ENCODE measurements around the gene ST3GAL3.

ST3GAL3 gene

GRCh38 chr1:43946236-43947060 lies 239.1 kb downstream of the ST3GAL3 start, which contains the start of gene IPO13:
Gene IPO13, plus strand, starts transcription at chr1:43946950. Its CDS starts 651 bp downstream, at chr1:43947601.
- H3K18ac ChIP-seq (ENCODE audit: low read length), result no peak within 1 kb of the TSS
- H3K4me2 ChIP-seq (ENCODE audit: low read length), result peak within 1 kb of the TSS; percentile 57
- H3K79me2 ChIP-seq (ENCODE audit: control insufficient read depth, insufficient read depth, low read length), result no peaks in the 10 kb centered on the region
- no peak within 1 kb of the TSS for H2BK15ac ChIP-seq (replicated peaks; ENCODE audit: low read depth)
- no peak within 1 kb of the TSS for H2AK5ac ChIP-seq (ENCODE audit: low read length)
- H2BK120ac ChIP-seq (ENCODE audit: low read depth, low read length), result no peak within 1 kb of the TSS
- peak within 1 kb of the TSS; percentile 83 for H3K4me3 ChIP-seq (ENCODE audit: low read length)
- H4K5ac ChIP-seq (ENCODE audit: low read length), result no peak within 1 kb of the TSS
- WGBS (ENCODE audit: extremely low coverage, insufficient coverage, low lambda C conversion rate), result no CpG with 5 or more reads among the region's 74 CpGs
- peak within 1 kb of the TSS; percentile 66 for H2BK5ac ChIP-seq (ENCODE audit: low read length)
- no peak within 1 kb of the TSS for H3K23ac ChIP-seq (ENCODE audit: low read length)
- peak; percentile 98 for DNase-seq
- H3K56ac ChIP-seq (ENCODE audit: low read length), result peak within 1 kb of the TSS; percentile 98
- H3K27me3 ChIP-seq (ENCODE audit: insufficient read depth, low read length, poor library complexity), result no peaks in the 10 kb centered on the region
- H4K8ac ChIP-seq (ENCODE audit: low read depth, low read length), result no peak within 1 kb of the TSS
- H3K4me1 ChIP-seq (ENCODE audit: control insufficient read depth, low read depth, low read length), result peaks cover 2% of the 10 kb centered on the region
- peak within 1 kb of the TSS; percentile 46 for H3K27ac ChIP-seq (ENCODE audit: low read depth, low read length)
- H3K36me3 ChIP-seq (ENCODE audit: control insufficient read depth, insufficient read depth, low read length), result no peaks in the 10 kb centered on the region
- H3K79me1 ChIP-seq (ENCODE audit: low read length), result peaks cover 4% of the 10 kb centered on the region
- no peak within 1 kb of the TSS for H3K4ac ChIP-seq (ENCODE audit: low read depth, low read length)
- peak within 1 kb of the TSS; percentile 95 for H3K9ac ChIP-seq (ENCODE audit: low read length)

GRCh38 chr1:43947061-43947873 lies 239.9 kb downstream of the ST3GAL3 start:
- H4K5ac ChIP-seq (ENCODE audit: low read length), result no peak overlapping the region
- no peak overlapping the region for H2BK15ac ChIP-seq (replicated peaks; ENCODE audit: low read depth)
- H3K4me1 ChIP-seq (ENCODE audit: control insufficient read depth, low read depth, low read length), result peaks cover 2% of the 10 kb centered on the region
- H3K4me2 ChIP-seq (ENCODE audit: low read length), result peak overlapping the region; percentile 57
- H3K27ac ChIP-seq (ENCODE audit: low read depth, low read length), result no peak overlapping the region
- H4K8ac ChIP-seq (ENCODE audit: low read depth, low read length), result no peak overlapping the region
- peak overlapping the region; percentile 83 for H3K4me3 ChIP-seq (ENCODE audit: low read length)
- peak overlapping the region; percentile 98 for H3K56ac ChIP-seq (ENCODE audit: low read length)
- H3K36me3 ChIP-seq (ENCODE audit: control insufficient read depth, insufficient read depth, low read length), result no peaks in the 10 kb centered on the region
- no peak overlapping the region for H2AK5ac ChIP-seq (ENCODE audit: low read length)
- H2BK5ac ChIP-seq (ENCODE audit: low read length), result no peak overlapping the region
- no peak overlapping the region for H3K18ac ChIP-seq (ENCODE audit: low read length)
- no peak overlapping the region for H3K4ac ChIP-seq (ENCODE audit: low read depth, low read length)
- no peaks in the 10 kb centered on the region for H3K79me2 ChIP-seq (ENCODE audit: control insufficient read depth, insufficient read depth, low read length)
- no peak overlapping the region for H2BK120ac ChIP-seq (ENCODE audit: low read depth, low read length)
- no peaks in the 10 kb centered on the region for H3K27me3 ChIP-seq (ENCODE audit: insufficient read depth, low read length, poor library complexity)
- H3K79me1 ChIP-seq (ENCODE audit: low read length), result peaks cover 4% of the 10 kb centered on the region
- no peak for DNase-seq
- no peak overlapping the region for H3K23ac ChIP-seq (ENCODE audit: low read length)
- H3K9ac ChIP-seq (ENCODE audit: low read length), result peak overlapping the region; percentile 95
- no CpG with 5 or more reads among the region's 27 CpGs for WGBS (ENCODE audit: extremely low coverage, insufficient coverage, low lambda C conversion rate)

GRCh38 chr1:43947874-43948437 lies 240.6 kb downstream of the ST3GAL3 start:
- Histone ChIP-seq H3K27me3 (ENCODE audit: insufficient read depth, low read length, poor library complexity) (no peaks in the 10 kb centered on the region), H2BK5ac (ENCODE audit: low read length) (no peak overlapping the region), H3K9ac (ENCODE audit: low read length) (peak overlapping the region; percentile 95), H3K79me2 (ENCODE audit: control insufficient read depth, insufficient read depth, low read length) (no peaks in the 10 kb centered on the region), H3K4me3 (ENCODE audit: low read length) (no peak overlapping the region), H2AK5ac (ENCODE audit: low read length) (no peak overlapping the region), H3K27ac (ENCODE audit: low read depth, low read length) (no peak overlapping the region), H3K79me1 (ENCODE audit: low read length) (peaks cover 4% of the 10 kb centered on the region), H3K4me2 (ENCODE audit: low read length) (peak overlapping the region; percentile 22), H3K36me3 (ENCODE audit: control insufficient read depth, insufficient read depth, low read length) (no peaks in the 10 kb centered on the region), H4K8ac (ENCODE audit: low read depth, low read length) (no peak overlapping the region), H2BK120ac (ENCODE audit: low read depth, low read length) (no peak overlapping the region), H3K4ac (ENCODE audit: low read depth, low read length) (no peak overlapping the region), H3K56ac (ENCODE audit: low read length) (peak overlapping the region; percentile 98), H2BK15ac (replicated peaks; ENCODE audit: low read depth) (no peak overlapping the region), H3K23ac (ENCODE audit: low read length) (no peak overlapping the region), H3K4me1 (ENCODE audit: control insufficient read depth, low read depth, low read length) (peaks cover 2% of the 10 kb centered on the region), H3K18ac (ENCODE audit: low read length) (no peak overlapping the region), H4K5ac (ENCODE audit: low read length) (no peak overlapping the region)
- DNase-seq, result no peak
- WGBS (ENCODE audit: extremely low coverage, insufficient coverage, low lambda C conversion rate), result no CpG with 5 or more reads among the region's 3 CpGs

- peaks cover 2% of the 10 kb centered on the region for H3K4me1 ChIP-seq (ENCODE audit: control insufficient read depth, low read depth, low read length)
- no peak overlapping the region for H3K4me3 ChIP-seq (ENCODE audit: low read length)
- no peak overlapping the region for H2BK5ac ChIP-seq (ENCODE audit: low read length)
- no peak overlapping the region for H3K4me2 ChIP-seq (ENCODE audit: low read length)
- WGBS (ENCODE audit: extremely low coverage, insufficient coverage, low lambda C conversion rate), result no CpG with 5 or more reads among the region's 13 CpGs
- no peaks in the 10 kb centered on the region for H3K36me3 ChIP-seq (ENCODE audit: control insufficient read depth, insufficient read depth, low read length)
- no peak overlapping the region for H3K23ac ChIP-seq (ENCODE audit: low read length)
- H3K18ac ChIP-seq (ENCODE audit: low read length), result no peak overlapping the region
- no peaks in the 10 kb centered on the region for H3K27me3 ChIP-seq (ENCODE audit: insufficient read depth, low read length, poor library complexity)
- H3K27ac ChIP-seq (ENCODE audit: low read depth, low read length), result no peak overlapping the region
- H2AK5ac ChIP-seq (ENCODE audit: low read length), result no peak overlapping the region
- H3K56ac ChIP-seq (ENCODE audit: low read length), result no peak overlapping the region
- no peak overlapping the region for H4K5ac ChIP-seq (ENCODE audit: low read length)
- H2BK15ac ChIP-seq (replicated peaks; ENCODE audit: low read depth), result no peak overlapping the region
- no peak overlapping the region for H4K8ac ChIP-seq (ENCODE audit: low read depth, low read length)
- no peak for DNase-seq
- no peak overlapping the region for H3K4ac ChIP-seq (ENCODE audit: low read depth, low read length)
- no peaks in the 10 kb centered on the region for H3K79me2 ChIP-seq (ENCODE audit: control insufficient read depth, insufficient read depth, low read length)
- no peak overlapping the region for H3K9ac ChIP-seq (ENCODE audit: low read length)
- H3K79me1 ChIP-seq (ENCODE audit: low read length), result peaks cover 4% of the 10 kb centered on the region
- H2BK120ac ChIP-seq (ENCODE audit: low read depth, low read length), result no peak overlapping the region
Measured at GRCh38 chr1:43949678-43950077, 242.3 kb downstream of the ST3GAL3 start.

- H3K36me3 ChIP-seq (ENCODE audit: control insufficient read depth, insufficient read depth, low read length), result no peaks in the 10 kb centered on the region
- peaks cover 4% of the 10 kb centered on the region for H3K79me1 ChIP-seq (ENCODE audit: low read length)
- H2BK15ac ChIP-seq (replicated peaks; ENCODE audit: low read depth), result no peak overlapping the region
- H3K4ac ChIP-seq (ENCODE audit: low read depth, low read length), result no peak overlapping the region
- no peak overlapping the region for H3K18ac ChIP-seq (ENCODE audit: low read length)
- no peak overlapping the region for H2AK5ac ChIP-seq (ENCODE audit: low read length)
- no CpG with 5 or more reads among the region's 4 CpGs for WGBS (ENCODE audit: extremely low coverage, insufficient coverage, low lambda C conversion rate)
- no peak overlapping the region for H3K9ac ChIP-seq (ENCODE audit: low read length)
- H3K56ac ChIP-seq (ENCODE audit: low read length), result no peak overlapping the region
- no peak overlapping the region for H3K27ac ChIP-seq (ENCODE audit: low read depth, low read length)
- no peaks in the 10 kb centered on the region for H3K79me2 ChIP-seq (ENCODE audit: control insufficient read depth, insufficient read depth, low read length)
- no peak overlapping the region for H3K23ac ChIP-seq (ENCODE audit: low read length)
- DNase-seq, result no peak
- H3K4me2 ChIP-seq (ENCODE audit: low read length), result no peak overlapping the region
- H3K27me3 ChIP-seq (ENCODE audit: insufficient read depth, low read length, poor library complexity), result no peaks in the 10 kb centered on the region
- no peak overlapping the region for H2BK5ac ChIP-seq (ENCODE audit: low read length)
- H3K4me1 ChIP-seq (ENCODE audit: control insufficient read depth, low read depth, low read length), result peaks cover 2% of the 10 kb centered on the region
- no peak overlapping the region for H4K5ac ChIP-seq (ENCODE audit: low read length)
- H2BK120ac ChIP-seq (ENCODE audit: low read depth, low read length), result no peak overlapping the region
- no peak overlapping the region for H3K4me3 ChIP-seq (ENCODE audit: low read length)
- no peak overlapping the region for H4K8ac ChIP-seq (ENCODE audit: low read depth, low read length)
Measured at GRCh38 chr1:43951021-43951985, 244.0 kb downstream of the ST3GAL3 start.
